ENCODE data around the gene RTF1. TPM values are rescaled to one million over a fixed set of nuclear protein-coding genes. Genes with fewer than 3 reads are reported as not detected.

RTF1 gene
- total RNA-seq, 1 donor from 2014 or later: 20.9 TPM

DNA sequence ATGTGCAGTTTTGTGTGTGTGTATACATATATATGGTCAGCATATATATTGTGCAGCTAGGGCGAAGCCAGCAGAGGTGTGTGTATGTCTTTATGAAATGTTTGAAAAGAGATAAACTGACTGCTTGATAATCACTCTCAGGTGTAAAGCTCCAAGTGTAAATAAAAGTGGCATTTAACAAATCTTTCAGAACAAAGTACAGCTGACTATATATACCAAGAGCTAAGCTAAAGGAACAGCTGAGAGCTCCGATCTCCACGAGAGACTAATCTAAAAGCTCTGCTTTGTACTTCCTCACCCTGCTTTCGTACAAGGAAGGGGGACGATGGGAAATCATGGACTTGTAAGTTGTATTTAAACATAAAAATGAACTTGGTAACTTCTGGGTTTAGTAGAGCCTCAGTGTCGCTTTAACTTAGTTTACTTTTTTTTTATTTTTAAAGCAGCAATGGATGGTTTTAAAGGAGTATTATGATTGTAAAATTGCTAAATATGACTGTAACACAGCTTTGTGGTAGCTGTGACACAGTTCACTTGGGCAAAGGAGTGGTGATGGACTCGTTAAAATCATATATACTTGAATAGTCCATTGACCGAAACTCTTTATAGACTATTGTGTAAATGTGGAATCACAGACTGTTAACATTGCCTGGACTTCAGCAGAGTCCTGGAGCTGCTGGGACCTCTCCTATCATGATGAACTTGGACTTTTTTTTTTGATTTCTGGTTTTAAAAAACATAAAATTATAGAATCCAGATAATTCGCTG, 65.4 kb downstream of the RTF1 start:
- intact Hi-C loops (cut with DNase I): no loop called here
- no peak for DNase-seq (ENCODE audit: missing footprints)
- ATAC-seq: no peak

DNA sequence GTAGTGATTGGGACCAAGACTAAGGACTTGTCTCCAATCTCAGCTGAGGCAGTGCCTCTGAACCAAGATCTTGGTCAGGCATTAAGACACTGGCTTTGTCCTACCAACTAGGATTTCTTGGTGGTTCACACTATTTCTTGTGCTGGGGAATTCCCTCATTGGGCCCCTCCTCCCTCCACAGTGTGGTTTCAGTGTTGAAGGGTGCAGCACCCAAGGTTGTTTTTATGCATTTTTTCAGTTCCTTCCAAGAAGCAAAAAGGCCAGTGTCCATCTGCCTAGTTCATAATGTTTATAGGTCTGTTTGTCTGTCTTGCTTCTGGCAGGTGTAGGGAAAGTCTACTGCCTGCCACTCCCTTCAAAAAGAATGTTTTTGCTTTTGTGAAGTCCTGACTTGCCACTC, 66.2 kb downstream of the RTF1 start:
- ATAC-seq (no peak), DNase-seq (ENCODE audit: missing footprints) (no peak)
- intact Hi-C loops (cut with DNase I): no loop called here

DNA sequence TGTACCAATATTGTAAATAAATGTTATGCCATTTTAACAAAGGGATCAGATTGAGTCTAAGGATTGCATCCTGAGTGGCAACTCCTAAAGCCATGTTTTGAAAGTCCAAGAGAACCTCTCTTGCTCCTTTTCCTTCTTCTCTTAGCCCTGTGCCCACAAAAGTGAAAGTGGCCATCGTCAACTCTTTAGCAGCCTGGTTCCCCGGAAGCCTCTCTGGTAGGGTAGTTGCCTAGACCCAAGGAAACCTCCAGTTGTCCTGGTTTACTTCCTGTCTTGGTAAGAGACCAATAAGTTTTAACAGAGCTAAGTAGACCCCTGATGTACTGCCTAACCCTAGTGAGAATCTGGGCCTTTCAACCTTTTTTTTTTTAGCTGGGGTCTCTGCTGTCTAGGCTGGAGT, 66.6 kb downstream of the RTF1 start:
- ATAC-seq (no peak), DNase-seq (ENCODE audit: missing footprints) (no peak)
- intact Hi-C loops (cut with DNase I): no loop called here

DNA sequence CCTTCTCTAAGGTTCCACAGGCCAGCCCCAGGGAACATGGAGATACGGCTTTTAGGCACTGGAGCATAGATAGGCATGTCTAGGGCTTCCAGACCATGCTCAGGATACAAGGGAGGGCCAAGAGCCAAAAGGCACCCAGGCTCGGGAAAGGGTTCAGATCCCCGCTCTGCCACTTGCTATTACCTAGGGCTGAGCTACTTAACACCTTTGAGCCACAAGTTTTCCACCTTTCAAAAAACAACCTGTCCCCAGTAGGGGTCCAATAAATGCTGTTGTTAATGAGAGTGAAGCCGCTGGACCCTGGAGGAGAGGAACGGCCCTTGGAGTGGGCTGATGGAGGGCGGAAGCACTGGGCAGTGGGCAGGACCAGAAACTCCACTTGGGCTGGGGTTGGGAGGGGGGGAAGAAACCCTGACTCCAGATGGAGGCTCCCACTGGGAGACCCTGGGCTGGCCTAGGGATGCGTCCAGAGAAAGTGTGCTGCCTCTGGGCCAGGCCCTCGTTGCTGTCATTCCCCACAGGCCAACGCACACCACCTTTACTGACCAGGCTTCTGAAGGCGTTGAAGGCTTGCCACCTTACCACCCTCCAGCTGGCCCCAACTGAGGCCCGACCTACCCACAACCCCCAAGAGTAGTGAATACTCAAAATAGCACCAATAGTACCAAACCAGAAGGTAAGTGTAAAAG, 68.2 kb downstream of the RTF1 start:
- intact Hi-C loops (cut with DNase I): no loop called here
- DNase-seq (ENCODE audit: missing footprints): no peak
- ATAC-seq: no peak

DNA sequence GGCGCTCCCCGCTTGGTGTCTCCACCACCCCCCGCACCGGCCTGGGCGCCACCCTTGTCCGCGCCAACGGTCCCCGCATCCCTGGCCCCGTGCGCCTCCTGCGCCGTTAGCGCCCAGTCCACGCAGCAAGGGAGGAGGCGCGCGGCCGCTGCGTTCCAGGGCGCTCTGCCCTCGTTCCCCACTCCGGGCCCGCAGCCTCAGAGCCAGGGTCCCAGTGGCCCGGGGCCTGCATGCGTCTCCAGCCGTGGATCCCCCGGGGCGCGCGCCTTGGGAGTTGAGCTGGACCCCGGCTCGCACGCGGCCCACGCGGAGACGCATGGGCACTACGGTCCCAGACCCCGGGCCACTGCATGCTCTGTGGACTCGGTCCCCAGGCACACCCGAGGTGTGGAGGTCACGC, 69.4 kb downstream of the RTF1 start:
- intact Hi-C loops (cut with DNase I): no loop called here
- no peak for DNase-seq (ENCODE audit: missing footprints)
- no peak for ATAC-seq

DNA sequence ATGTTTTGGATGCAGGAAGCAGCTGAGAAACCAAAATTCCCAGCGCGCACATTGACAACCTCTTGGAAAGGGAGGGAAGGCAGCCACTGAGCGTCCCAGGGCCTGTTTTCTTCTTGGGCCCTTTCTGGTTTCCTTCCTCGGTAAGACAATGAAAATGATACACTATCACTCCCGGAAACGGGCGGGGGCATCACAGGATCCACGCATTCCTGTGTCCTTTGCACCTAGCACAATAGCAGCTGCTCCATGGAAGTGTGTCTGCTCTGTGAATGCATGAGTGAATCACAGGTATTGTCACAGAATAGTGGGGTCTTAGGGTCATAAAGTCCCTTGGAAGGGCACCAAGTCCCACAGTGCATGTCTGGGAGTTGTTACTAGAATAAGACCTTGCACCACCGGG, 70.5 kb downstream of the RTF1 start:
- intact Hi-C loops (cut with DNase I): no loop called here
- DNase-seq (ENCODE audit: missing footprints) (no peak), ATAC-seq (no peak)

DNA sequence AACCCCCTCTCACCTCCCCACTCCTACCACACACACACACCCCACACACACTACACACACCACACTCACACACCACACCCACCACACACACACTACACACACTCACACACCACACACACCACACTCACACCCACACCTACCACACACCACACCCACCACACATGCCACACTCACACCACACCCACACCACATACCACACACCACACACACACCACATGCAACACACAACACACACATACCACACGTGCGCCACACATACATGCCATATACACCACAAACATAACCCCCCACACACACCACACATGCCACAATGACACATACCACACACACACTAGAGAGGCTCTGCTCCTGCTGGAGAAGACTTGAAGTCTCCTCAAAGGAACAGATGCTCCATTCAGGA, 70.9 kb downstream of the RTF1 start:
- intact Hi-C loops (cut with DNase I): no loop called here
- DNase-seq (ENCODE audit: missing footprints) (no peak), ATAC-seq (no peak)

DNA sequence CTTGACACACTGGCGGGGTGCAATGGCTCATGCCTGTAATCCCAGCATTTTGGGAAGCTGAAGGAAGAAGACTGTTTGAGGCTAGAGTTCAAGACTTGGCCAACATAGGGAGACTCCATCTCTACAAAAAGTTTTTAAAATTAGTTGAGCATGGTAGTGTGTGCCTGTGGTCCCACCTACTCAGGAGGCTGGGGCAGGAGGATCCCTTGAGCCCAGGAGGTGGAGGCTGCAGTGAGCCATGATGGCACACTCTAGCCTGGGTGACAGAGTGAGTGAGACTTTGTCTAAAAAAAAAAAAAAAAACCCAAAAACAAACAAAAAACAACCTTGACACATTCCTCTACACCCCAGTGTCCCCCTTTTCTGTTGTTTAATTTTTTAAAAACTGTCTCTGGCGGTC, 72.7 kb downstream of the RTF1 start:
- intact Hi-C loops (cut with DNase I): no loop called here
- ATAC-seq: no peak
- DNase-seq (ENCODE audit: missing footprints): no peak

DNA sequence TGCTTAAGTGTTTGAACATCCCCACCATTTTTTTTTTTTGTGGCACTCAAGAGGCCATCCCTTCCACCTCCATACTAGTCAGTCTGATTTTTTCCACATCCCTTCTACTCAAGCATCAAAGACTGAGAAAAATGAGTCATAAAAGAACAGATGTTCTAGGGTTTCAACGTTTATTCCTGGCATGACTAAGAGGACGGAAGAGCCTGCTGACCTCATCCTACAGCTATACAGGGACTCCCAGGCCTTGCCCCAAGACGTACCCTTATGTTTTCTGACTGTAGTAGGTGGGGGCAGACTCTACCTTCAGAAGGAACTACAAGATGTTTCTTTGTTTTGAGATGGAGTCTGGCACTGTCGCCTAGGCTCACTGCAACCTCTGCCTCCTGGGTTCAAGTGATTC, 73.5 kb downstream of the RTF1 start:
- intact Hi-C loops (cut with DNase I): no loop called here
- DNase-seq (ENCODE audit: missing footprints) (no peak), ATAC-seq (no peak)

DNA sequence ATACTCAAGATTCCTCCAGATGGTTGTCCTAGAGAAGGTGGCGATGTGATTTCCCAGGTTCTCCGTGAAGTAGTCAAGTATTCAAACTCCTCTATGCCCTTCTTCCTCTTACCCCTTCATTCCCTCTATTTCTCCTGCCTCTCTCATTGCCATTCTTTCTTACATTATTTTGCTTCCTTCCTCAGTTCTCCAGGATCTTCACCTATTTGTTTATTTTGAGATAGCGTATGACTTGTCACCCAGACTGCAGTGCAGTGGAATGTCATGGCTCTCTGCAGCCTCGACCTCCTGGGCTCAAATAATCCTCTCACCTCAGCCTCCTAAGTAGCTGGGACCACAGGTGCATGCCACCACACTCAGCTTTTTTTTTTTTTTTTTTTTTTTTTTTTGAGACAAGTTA, 75.0 kb downstream of the RTF1 start:
- intact Hi-C loops (cut with DNase I): no loop called here
- DNase-seq (ENCODE audit: missing footprints) (no peak), ATAC-seq (no peak)

DNA sequence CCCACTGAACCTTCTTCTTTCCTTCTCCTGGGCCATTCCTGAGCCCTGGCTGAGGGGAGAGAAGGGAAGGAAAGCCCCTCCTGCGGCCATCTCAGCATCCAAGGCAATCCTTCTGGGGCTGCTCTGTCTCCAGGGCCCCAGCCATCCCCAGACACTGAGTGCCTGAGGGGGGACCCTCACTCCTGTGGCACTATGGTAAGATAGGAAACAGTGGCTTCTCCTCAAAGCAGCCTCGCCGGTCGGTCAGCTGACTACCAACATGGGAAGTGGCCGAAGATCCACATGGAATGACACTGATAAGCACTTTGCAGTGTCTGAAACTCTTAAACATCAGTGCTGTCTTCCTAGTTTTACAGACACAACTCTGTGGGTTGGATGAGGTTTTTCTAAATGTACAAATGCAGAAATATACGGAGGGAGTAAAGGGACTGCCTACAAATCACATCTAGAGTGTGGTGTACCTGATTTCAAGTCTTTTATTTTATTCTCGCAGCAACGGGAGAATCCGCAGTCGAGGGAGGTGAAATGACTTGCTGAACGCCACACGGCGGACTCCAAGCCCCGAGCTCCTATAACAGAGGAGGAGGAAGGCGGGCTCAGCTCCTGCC, 75.8 kb downstream of the RTF1 start:
- intact Hi-C loops (cut with DNase I): no loop called here
- no peak for ATAC-seq

DNA sequence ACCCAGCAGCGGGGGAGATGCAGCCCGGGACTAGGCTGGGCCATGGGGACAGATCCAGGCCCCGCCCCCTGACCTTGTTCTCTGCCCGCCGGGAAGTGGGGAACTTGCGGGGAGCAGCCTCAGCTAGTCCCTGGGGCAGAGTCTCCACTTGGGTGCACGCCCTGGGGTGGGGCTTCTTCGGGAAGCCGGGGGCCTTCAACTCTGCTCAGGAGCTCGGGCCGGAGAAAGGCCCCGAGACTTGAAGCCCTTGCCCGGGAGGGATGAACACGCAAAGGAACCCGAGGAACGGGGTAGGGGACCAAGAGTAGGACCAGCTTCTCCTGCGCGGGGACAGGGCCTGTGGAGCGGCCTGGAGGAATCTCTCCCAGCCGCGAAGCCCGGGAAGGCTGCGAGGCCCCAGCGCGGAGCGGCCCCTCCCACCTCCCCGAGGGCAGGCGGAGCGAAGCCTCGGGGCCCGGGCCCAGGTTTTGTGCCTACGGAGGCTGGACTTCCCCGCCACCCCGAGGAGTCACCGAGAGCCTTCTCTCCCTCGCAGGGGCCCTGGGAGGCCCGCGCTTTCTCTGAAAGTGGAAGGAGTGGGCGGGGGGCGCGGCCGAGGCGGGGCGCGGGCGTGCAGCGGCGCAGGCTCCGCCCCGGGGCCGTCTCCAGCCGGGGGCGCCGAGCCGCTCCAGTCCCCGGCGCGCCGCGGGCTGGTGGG, 76.5 kb downstream of the RTF1 start, which contains the start of gene ITPKA:
Gene ITPKA (plus strand): TSS at position 670 of the 697 bp plus-strand sequence. CDS start 54 bp downstream, outside the sequence.
- intact Hi-C loops (cut with DNase I): no loop called here
- DNase-seq (ENCODE audit: missing footprints): peak; percentile 87

More for the DNA sequence above, 75.8 kb downstream of the RTF1 start:
- no peak for DNase-seq (ENCODE audit: missing footprints)

DNA sequence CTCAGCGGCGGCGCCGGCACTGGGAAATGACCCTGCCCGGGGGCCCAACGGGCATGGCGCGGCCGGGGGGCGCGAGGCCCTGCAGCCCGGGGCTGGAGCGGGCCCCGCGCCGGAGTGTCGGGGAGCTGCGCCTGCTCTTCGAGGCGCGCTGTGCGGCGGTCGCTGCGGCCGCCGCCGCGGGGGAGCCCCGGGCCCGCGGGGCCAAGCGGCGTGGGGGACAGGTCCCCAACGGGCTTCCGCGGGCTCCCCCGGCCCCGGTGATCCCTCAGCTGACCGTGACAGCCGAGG, 77.0 kb downstream of the RTF1 start:
- ATAC-seq: no peak
- intact Hi-C loops (cut with DNase I): no loop called here

More for the DNA sequence above, 76.5 kb downstream of the RTF1 start, which contains the start of gene ITPKA:
- peak; percentile 83 for ATAC-seq

DNA sequence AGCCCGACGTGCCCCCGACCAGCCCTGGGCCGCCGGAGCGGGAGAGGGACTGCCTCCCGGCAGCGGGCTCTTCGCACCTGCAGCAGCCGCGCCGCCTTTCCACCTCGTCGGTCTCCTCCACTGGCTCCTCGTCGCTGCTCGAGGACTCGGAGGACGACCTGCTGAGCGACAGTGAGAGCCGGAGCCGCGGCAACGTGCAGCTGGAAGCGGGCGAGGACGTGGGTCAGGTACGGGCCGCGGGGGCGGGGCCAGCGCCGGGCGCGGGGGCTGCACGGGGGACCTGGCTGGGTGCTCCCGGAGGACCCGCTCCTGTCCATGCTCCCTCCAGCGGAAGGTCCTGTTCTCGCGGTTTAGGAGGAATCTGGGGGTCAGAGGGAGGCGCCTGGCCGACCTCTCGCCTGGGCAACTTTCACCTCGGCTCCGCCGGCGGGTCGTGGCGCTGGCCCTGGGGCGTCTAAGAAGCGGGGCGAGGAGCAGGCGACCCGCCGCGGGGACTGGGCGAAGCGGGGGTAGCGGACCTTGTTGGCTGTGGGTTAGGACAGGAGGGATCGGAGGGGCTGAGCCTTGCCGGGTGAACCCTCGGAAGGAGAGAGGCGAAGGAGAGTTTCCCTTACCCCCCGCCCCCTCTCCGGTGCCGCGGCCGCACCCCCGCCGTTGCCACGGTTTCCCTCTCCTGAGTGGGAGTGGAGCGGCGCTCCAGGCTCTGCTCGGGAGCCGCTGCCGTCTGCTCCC, 77.5 kb downstream of the RTF1 start:
- no peak for ATAC-seq
- DNase-seq (ENCODE audit: missing footprints): no peak
- intact Hi-C loops (cut with DNase I): no loop called here

More for the DNA sequence above, 77.0 kb downstream of the RTF1 start:
- DNase-seq (ENCODE audit: missing footprints): no peak

DNA sequence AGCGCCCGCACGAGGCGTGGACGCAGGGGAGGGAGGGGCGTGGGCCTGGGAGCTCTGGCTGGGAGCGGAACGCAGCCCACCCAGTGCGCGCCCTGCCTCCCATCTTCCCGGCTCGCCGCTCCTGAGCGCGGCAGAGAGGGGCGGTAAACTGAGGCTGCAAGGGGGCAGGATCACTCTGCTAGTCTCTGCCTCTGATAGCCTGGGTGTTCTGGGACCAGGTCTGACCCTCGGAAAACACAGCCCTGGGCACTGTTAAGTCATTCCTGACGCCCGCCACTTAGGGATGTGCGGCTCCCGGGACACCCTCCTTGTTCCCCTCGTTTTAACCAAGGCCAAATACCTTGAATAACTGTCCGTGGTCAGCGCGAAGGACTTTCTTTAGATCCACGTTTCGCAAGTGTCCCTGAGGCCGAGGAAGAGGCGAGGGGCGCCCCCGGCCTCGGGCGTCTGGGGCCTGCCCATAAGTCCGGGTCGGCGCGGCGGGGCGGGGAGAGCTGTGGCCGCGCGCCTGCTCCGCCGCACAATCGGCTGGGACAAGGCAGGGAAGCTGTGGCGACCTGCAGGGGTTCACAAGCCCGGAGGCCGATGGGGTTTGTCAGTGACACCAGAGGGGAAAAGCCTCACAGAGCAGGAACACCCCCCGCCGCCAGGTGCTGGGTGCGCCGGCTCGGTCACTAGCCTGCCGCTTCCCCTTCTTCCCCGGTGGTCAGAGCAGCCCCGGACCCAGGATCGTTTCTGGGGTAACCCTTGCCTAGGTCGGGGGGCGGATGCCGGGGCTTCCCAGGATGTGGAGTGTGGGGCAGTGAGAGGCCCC, 78.2 kb downstream of the RTF1 start:
- DNase-seq (ENCODE audit: missing footprints) (no peak), ATAC-seq (no peak)
- intact Hi-C loops (cut with DNase I): no loop called here

DNA sequence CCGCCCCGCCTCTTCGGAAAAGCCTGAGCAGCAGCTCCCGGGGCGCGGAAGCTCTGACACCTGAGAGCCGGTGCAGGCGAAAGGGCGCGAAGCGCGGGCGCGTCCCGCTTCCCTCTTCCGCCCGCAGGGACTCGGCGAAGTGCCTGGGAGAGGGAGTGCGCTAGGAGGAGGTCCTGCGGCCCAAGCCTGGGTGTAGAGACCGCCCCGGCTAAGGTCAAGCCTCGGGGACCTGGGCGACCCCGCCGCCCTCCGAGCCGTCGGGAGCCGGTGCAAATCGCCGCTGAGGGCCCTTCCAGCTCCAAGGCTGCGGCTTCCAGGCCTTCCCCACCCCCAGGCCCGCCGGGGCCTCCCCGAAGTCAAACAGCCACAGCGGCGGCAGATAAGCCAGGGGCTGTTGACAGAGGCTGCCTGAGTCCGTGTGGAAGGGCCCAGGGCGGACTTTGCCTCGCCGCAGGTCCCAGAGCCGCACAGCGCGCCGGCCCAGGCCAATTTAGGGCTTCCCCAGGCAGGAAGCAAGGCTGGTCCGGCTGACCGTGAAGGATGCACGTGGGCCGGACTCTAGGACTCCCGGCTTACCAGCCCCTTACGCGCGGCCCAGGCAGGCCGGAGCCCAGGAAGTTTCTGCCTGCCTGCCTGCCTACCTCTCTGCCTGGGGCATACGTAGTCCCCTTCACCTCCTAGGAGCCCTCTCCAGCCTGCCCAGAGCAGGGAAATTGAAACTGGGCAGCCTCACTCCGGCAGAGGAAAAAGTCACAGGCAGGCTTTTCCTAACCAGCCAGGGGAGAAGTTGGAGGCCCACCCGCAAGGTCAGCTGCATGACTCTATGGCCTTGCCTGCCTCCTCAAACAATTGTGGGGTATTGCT, 79.1 kb downstream of the RTF1 start:
- intact Hi-C loops (cut with DNase I): no loop called here
- DNase-seq (ENCODE audit: missing footprints) (no peak), ATAC-seq (peak; percentile 38)

DNA sequence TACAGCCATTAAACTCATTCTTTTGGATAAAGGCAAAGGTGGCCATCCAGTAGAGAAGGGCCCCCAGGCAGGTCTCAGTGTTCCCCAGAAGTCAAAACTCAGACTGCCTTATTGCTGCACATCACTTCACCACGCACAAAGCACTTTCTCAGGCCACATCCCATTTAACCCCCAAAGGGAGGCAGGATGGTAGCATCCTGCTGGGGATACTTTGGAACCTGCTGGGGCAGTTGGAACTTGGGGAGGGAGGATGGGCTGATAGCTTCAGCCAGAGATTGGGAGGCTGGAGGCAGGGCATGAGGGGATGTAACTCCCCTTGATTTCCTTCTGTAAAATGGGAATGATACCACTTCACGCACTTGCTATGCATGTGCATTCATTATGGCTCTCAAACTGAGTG, 81.8 kb downstream of the RTF1 start:
- ATAC-seq (no peak), DNase-seq (ENCODE audit: missing footprints) (no peak)
- intact Hi-C loops (cut with DNase I): no loop called here

All from Right ventricle myocardium inferior (tissue), 1 donor.